HEK293 (cell line): ENCODE results near the gene RNF151.
A peak's percentile ranks its signal among the peaks of the same experiment; 100 is the strongest.

ENCODE experiments used
- GLIS1 ChIP-seq: fragments of 450-650 bp; formaldehyde crosslinking; IDR thresholded peaks from 2 replicates; pipeline ENCODE4 v1.5.1; 2016; ENCODE audit warnings: missing biosample characterization, missing genetic modification characterization
- GLIS2 ChIP-seq: fragments of 450-650 bp; formaldehyde crosslinking; IDR thresholded peaks from 2 replicates; pipeline ENCODE4 v1.5.1; 2016; ENCODE audit warnings: missing biosample characterization, missing genetic modification characterization
- SCRT2 ChIP-seq: fragments of 450-650 bp; formaldehyde crosslinking; IDR thresholded peaks from 2 replicates; pipeline ENCODE4 v1.5.1; 2016; ENCODE audit warnings: missing biosample characterization, missing genetic modification characterization
- ZNF133 ChIP-seq: fragments of 450-650 bp; formaldehyde crosslinking; IDR thresholded peaks from 2 replicates; pipeline ENCODE4 v1.5.1; 2016; ENCODE audit warnings: missing biosample characterization, missing genetic modification characterization
- ZNF155 ChIP-seq: fragments of 450-650 bp; formaldehyde crosslinking; IDR thresholded peaks from 2 replicates; pipeline ENCODE4 v1.5.1; 2016; ENCODE audit warnings: missing biosample characterization, missing genetic modification characterization
- ZNF211 ChIP-seq: fragments of 450-650 bp; formaldehyde crosslinking; IDR thresholded peaks from 2 replicates; pipeline ENCODE4 v1.5.1; 2016; ENCODE audit warnings: low read depth, missing biosample characterization, missing genetic modification characterization
- ZNF223 ChIP-seq: fragments of 450-650 bp; formaldehyde crosslinking; IDR thresholded peaks from 2 replicates; pipeline ENCODE4 v1.5.1; 2016; ENCODE audit warnings: missing biosample characterization, missing genetic modification characterization
- ZNF266 ChIP-seq: fragments of 450-650 bp; formaldehyde crosslinking; IDR thresholded peaks from 2 replicates; pipeline ENCODE4 v1.5.1; 2016; ENCODE audit warnings: missing biosample characterization, missing genetic modification characterization, low read depth
- ZNF292 ChIP-seq: fragments of 450-650 bp; formaldehyde crosslinking; IDR thresholded peaks from 2 replicates; pipeline ENCODE4 v1.5.1; 2016; ENCODE audit warnings: low read depth, missing biosample characterization, missing genetic modification characterization, borderline replicate concordance
- ZNF37A ChIP-seq: fragments of 450-650 bp; IDR thresholded peaks from 2 replicates; pipeline ENCODE4 v1.5.1; 2018; ENCODE audit warnings: missing biosample characterization, missing genetic modification characterization
- ZNF404 ChIP-seq: fragments of 450-650 bp; formaldehyde crosslinking; IDR thresholded peaks from 2 replicates; pipeline ENCODE4 v1.5.1; 2017; ENCODE audit warnings: missing biosample characterization, missing genetic modification characterization
- ZNF623 ChIP-seq: fragments of 450-650 bp; formaldehyde crosslinking; IDR thresholded peaks from 2 replicates; pipeline ENCODE4 v1.5.1; 2016; ENCODE audit warnings: missing biosample characterization, missing genetic modification characterization
- ZNF624 ChIP-seq: fragments of 450-650 bp; formaldehyde crosslinking; IDR thresholded peaks from 2 replicates; pipeline ENCODE4 v1.5.1; 2017; ENCODE audit warnings: missing biosample characterization, missing genetic modification characterization
- ZNF658 ChIP-seq: fragments of 450-650 bp; formaldehyde crosslinking; IDR thresholded peaks from 2 replicates; pipeline ENCODE4; 2016; ENCODE audit warnings: missing biosample characterization, missing genetic modification characterization
- TF ChIP-seq, protein P1 (sequence below): fragments of 450-650 bp; formaldehyde crosslinking; conservative IDR thresholded peaks from 2 replicates; pipeline ENCODE4 v1.5.1; 2016; ENCODE audit warnings: low read depth, missing biosample characterization, missing genetic modification characterization
- TF ChIP-seq, protein P2 (sequence below): fragments of 450-650 bp; formaldehyde crosslinking; IDR thresholded peaks from 2 replicates; pipeline ENCODE4 v1.5.1; 2016; ENCODE audit warnings: missing biosample characterization, missing genetic modification characterization
- TF ChIP-seq, protein P3 (sequence below): fragments of 450-650 bp; formaldehyde crosslinking; IDR thresholded peaks from 2 replicates; pipeline ENCODE4 v1.5.1; 2017; ENCODE audit warnings: missing biosample characterization, missing genetic modification characterization
- TF ChIP-seq, protein P4 (sequence below): fragments of 450-650 bp; formaldehyde crosslinking; IDR thresholded peaks from 2 replicates; pipeline ENCODE4 v1.5.1; 2016; ENCODE audit warnings: missing biosample characterization, missing genetic modification characterization
- TF ChIP-seq, protein P5 (sequence below): fragments of 450-650 bp; formaldehyde crosslinking; IDR thresholded peaks from 2 replicates; pipeline ENCODE4 v1.5.1; 2016; ENCODE audit warnings: missing biosample characterization, missing genetic modification characterization
- TF ChIP-seq, protein P6 (sequence below): fragments of 450-650 bp; formaldehyde crosslinking; IDR thresholded peaks from 2 replicates; pipeline ENCODE4 v1.5.1; 2016; ENCODE audit warnings: missing biosample characterization, missing genetic modification characterization

The RNF151 gene

DNA sequence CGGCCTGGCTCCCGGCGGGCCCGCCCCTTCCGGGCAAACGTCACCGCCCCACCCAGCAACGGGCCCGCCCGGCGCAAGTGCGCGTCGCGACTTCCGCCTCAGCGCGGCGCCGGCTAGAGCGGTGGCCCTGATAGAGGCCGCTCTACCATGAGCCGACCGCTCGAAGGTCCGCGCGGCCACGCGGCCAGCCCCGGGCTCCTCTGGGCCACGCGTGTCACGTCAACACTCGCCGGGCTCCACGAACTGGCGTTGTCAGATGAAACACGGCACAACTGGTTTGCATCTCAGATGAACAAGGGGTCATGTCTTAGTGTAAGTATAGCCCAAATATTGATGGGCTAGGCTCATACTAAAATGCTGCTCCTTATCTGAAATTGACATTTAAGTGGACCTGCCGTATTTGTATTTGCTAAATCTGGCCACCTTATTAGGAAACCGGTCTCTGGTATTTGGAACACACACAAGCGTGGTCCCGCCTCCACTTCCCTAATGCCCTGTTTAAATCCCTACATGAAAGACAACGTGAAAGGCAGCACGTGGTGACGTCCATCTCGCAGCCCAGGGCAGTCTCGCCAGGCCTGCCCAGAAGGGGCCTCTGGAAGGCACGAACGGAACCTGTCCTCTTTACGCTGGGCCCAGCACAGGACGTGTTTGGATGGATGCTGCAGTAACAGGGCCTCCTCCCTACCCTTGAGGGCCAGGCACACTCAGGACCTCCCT is 43.3 kb downstream of the RNF151 start, which contains the start of gene ZNF598 (continued):
- TF ChIP-seq GLIS1 (no peak), ZNF211 (tag by site-specific recombination) (no peak), ZNF223 (no peak), ZNF266 (tag by site-specific recombination) (no peak), ZNF658 (tag by site-specific recombination) (no peak), ZNF133 (tag by site-specific recombination) (no peak), ZNF155 (tag by site-specific recombination) (no peak), GLIS2 (tag by site-specific recombination) (no peak), ZNF623 (tag by site-specific recombination) (no peak), ZNF624 (tag by site-specific recombination) (no peak), ZNF37A (tag by site-specific recombination) (no peak), ZNF404 (tag by site-specific recombination) (0 out of 2 replicates have a peak, but pooled peaks have one; percentile 7), ZNF292 (tag by site-specific recombination) (no peak), SCRT2 (no peak)
- TF ChIP-seq, protein P1, sequence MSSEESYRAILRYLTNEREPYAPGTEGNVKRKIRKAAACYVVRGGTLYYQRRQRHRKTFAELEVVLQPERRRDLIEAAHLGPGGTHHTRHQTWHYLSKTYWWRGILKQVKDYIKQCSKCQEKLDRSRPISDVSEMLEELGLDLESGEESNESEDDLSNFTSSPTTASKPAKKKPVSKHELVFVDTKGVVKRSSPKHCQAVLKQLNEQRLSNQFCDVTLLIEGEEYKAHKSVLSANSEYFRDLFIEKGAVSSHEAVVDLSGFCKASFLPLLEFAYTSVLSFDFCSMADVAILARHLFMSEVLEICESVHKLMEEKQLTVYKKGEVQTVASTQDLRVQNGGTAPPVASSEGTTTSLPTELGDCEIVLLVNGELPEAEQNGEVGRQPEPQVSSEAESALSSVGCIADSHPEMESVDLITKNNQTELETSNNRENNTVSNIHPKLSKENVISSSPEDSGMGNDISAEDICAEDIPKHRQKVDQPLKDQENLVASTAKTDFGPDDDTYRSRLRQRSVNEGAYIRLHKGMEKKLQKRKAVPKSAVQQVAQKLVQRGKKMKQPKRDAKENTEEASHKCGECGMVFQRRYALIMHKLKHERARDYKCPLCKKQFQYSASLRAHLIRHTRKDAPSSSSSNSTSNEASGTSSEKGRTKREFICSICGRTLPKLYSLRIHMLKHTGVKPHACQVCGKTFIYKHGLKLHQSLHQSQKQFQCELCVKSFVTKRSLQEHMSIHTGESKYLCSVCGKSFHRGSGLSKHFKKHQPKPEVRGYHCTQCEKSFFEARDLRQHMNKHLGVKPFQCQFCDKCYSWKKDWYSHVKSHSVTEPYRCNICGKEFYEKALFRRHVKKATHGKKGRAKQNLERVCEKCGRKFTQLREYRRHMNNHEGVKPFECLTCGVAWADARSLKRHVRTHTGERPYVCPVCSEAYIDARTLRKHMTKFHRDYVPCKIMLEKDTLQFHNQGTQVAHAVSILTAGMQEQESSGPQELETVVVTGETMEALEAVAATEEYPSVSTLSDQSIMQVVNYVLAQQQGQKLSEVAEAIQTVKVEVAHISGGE (tag by site-specific recombination), result peak; percentile 89
- TF ChIP-seq, protein P2, sequence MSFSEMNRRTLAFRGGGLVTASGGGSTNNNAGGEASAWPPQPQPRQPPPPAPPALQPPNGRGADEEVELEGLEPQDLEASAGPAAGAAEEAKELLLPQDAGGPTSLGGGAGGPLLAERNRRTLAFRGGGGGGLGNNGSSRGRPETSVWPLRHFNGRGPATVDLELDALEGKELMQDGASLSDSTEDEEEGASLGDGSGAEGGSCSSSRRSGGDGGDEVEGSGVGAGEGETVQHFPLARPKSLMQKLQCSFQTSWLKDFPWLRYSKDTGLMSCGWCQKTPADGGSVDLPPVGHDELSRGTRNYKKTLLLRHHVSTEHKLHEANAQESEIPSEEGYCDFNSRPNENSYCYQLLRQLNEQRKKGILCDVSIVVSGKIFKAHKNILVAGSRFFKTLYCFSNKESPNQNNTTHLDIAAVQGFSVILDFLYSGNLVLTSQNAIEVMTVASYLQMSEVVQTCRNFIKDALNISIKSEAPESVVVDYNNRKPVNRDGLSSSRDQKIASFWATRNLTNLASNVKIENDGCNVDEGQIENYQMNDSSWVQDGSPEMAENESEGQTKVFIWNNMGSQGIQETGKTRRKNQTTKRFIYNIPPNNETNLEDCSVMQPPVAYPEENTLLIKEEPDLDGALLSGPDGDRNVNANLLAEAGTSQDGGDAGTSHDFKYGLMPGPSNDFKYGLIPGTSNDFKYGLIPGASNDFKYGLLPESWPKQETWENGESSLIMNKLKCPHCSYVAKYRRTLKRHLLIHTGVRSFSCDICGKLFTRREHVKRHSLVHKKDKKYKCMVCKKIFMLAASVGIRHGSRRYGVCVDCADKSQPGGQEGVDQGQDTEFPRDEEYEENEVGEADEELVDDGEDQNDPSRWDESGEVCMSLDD (tag by site-specific recombination), result no peak
- TF ChIP-seq, protein P3, sequence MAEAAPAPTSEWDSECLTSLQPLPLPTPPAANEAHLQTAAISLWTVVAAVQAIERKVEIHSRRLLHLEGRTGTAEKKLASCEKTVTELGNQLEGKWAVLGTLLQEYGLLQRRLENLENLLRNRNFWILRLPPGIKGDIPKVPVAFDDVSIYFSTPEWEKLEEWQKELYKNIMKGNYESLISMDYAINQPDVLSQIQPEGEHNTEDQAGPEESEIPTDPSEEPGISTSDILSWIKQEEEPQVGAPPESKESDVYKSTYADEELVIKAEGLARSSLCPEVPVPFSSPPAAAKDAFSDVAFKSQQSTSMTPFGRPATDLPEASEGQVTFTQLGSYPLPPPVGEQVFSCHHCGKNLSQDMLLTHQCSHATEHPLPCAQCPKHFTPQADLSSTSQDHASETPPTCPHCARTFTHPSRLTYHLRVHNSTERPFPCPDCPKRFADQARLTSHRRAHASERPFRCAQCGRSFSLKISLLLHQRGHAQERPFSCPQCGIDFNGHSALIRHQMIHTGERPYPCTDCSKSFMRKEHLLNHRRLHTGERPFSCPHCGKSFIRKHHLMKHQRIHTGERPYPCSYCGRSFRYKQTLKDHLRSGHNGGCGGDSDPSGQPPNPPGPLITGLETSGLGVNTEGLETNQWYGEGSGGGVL, result no peak
- TF ChIP-seq, protein P4, sequence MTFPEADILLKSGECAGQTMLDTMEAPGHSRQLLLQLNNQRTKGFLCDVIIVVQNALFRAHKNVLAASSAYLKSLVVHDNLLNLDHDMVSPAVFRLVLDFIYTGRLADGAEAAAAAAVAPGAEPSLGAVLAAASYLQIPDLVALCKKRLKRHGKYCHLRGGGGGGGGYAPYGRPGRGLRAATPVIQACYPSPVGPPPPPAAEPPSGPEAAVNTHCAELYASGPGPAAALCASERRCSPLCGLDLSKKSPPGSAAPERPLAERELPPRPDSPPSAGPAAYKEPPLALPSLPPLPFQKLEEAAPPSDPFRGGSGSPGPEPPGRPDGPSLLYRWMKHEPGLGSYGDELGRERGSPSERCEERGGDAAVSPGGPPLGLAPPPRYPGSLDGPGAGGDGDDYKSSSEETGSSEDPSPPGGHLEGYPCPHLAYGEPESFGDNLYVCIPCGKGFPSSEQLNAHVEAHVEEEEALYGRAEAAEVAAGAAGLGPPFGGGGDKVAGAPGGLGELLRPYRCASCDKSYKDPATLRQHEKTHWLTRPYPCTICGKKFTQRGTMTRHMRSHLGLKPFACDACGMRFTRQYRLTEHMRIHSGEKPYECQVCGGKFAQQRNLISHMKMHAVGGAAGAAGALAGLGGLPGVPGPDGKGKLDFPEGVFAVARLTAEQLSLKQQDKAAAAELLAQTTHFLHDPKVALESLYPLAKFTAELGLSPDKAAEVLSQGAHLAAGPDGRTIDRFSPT (tag by site-specific recombination), result no peak
- TF ChIP-seq, protein P5, sequence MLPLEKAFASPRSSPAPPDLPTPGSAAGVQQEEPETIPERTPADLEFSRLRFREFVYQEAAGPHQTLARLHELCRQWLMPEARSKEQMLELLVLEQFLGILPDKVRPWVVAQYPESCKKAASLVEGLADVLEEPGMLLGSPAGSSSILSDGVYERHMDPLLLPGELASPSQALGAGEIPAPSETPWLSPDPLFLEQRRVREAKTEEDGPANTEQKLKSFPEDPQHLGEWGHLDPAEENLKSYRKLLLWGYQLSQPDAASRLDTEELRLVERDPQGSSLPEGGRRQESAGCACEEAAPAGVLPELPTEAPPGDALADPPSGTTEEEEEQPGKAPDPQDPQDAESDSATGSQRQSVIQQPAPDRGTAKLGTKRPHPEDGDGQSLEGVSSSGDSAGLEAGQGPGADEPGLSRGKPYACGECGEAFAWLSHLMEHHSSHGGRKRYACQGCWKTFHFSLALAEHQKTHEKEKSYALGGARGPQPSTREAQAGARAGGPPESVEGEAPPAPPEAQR (tag by site-specific recombination), result no peak
- TF ChIP-seq, protein P6, sequence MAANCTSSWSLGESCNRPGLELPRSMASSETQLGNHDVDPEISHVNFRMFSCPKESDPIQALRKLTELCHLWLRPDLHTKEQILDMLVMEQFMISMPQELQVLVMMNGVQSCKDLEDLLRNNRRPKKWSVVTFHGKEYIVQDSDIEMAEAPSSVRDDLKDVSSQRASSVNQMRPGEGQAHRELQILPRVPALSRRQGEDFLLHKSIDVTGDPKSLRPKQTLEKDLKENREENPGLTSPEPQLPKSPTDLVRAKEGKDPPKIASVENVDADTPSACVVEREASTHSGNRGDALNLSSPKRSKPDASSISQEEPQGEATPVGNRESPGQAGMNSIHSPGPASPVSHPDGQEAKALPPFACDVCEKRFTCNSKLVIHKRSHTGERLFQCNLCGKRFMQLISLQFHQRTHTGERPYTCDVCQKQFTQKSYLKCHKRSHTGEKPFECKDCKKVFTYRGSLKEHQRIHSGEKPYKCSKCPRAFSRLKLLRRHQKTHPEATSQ (tag by site-specific recombination), result no peak; the same call in 1 of the 2 replicates
- TF ChIP-seq, all 188 proteins: peak for 53
